H54 (cell line): Measurements from ENCODE around the gene APLF.
"Not testable (repeated sequence)": the region's sequence is repeated elsewhere in the genome, so short reads cannot be mapped to it uniquely, and the experiment has no call there.

Experiments
- DNase-seq: peaks from one replicate; pipeline ENCODE4 v3.0.0; 2011; ENCODE audit warnings: low spot score, mixed read lengths; ENCODE audit not compliant: insufficient read length
- FAIRE-seq: peaks from 3 replicates; lab custom pipeline; 2011; peaks lifted over from hg19 to GRCh38; lab: Jason Lieb, UNC
- POLR2A ChIP-seq: IDR thresholded peaks from 2 replicates; pipeline ENCODE4 v1.6.1; 2011; ENCODE audit warnings: low read depth, mild to moderate bottlenecking, low read length

APLF gene

GRCh38 chr2:68475576-68475975, 8.2 kb downstream of the APLF start:
- no peak for TF ChIP-seq POLR2A
- FAIRE-seq (no peak), DNase-seq (no peak)

- FAIRE-seq, result no peak
- TF ChIP-seq POLR2A, result no peak
- no peak for DNase-seq
Measured at GRCh38 chr2:68476454-68476853, 9.1 kb downstream of the APLF start.

GRCh38 chr2:68478688-68479087, 11.3 kb downstream of the APLF start:
- no peak for FAIRE-seq

GRCh38 chr2:68482296-68482820, 15.0 kb downstream of the APLF start:
- no peak for TF ChIP-seq POLR2A
- FAIRE-seq, result peak; percentile 23

More at GRCh38 chr2:68478688-68479087, 11.3 kb downstream of the APLF start:
- TF ChIP-seq POLR2A, result no peak
- no peak for DNase-seq

GRCh38 chr2:68483011-68483410, 15.6 kb downstream of the APLF start:
- FAIRE-seq (no peak), DNase-seq (no peak)
- no peak for TF ChIP-seq POLR2A

More at GRCh38 chr2:68482296-68482820, 15.0 kb downstream of the APLF start:
- no peak for DNase-seq

- peak; percentile 11 for FAIRE-seq
- TF ChIP-seq POLR2A, result no peak
- DNase-seq, result no peak
Measured at GRCh38 chr2:68487773-68488355, 20.5 kb downstream of the APLF start.

- FAIRE-seq, result peak; percentile 27
Measured at GRCh38 chr2:68488605-68489004, 21.2 kb downstream of the APLF start.

GRCh38 chr2:68489282-68489681, 21.9 kb downstream of the APLF start:
- FAIRE-seq, result no peak
- no peak for DNase-seq
- TF ChIP-seq POLR2A, result no peak

More at GRCh38 chr2:68488605-68489004, 21.2 kb downstream of the APLF start:
- not testable (repeated sequence) for DNase-seq

GRCh38 chr2:68491582-68491981, 24.2 kb downstream of the APLF start:
- DNase-seq (no peak), FAIRE-seq (no peak)
- TF ChIP-seq POLR2A, result no peak

GRCh38 chr2:68499133-68499532, 31.7 kb downstream of the APLF start:
- DNase-seq (no peak), FAIRE-seq (no peak)
- no peak for TF ChIP-seq POLR2A

GRCh38 chr2:68500649-68501048, 33.3 kb downstream of the APLF start:
- FAIRE-seq, result no peak
- DNase-seq, result no peak
- TF ChIP-seq POLR2A, result no peak

- no peak for TF ChIP-seq POLR2A
- DNase-seq (no peak), FAIRE-seq (no peak)
Measured at GRCh38 chr2:68501768-68502167, 34.4 kb downstream of the APLF start.

GRCh38 chr2:68505603-68506159, 38.3 kb downstream of the APLF start:
- TF ChIP-seq POLR2A, result no peak
- DNase-seq (no peak), FAIRE-seq (no peak)

- no peak for TF ChIP-seq POLR2A
- DNase-seq (no peak), FAIRE-seq (no peak)
Measured at GRCh38 chr2:68506170-68506569, 38.8 kb downstream of the APLF start.

- FAIRE-seq (no peak), DNase-seq (no peak)
Measured at GRCh38 chr2:68512326-68512725, 44.9 kb downstream of the APLF start.

More at GRCh38 chr2:68512326-68512725, 44.9 kb downstream of the APLF start:
- no peak for TF ChIP-seq POLR2A
